HCT116 (cell line): ENCODE measurements around the gene PLB1. TPM values are rescaled to one million over a fixed set of nuclear protein-coding genes. Genes with fewer than 3 reads are reported as not detected.

ENCODE experiments used
- ATAC-seq: fragments of 200-7000 bp; cut with Tn5 transposase; 2 replicates; pipeline ENCODE4 v1.9.1; 2020; ENCODE audit warnings: mild to moderate bottlenecking, moderate library complexity
- BruUV-seq: library from RNA; stranded (reverse); fragments of 400-500 nt; replicated peaks from 2 replicates; lab custom pipeline; 2021; lab: Mats Ljungman, UMichigan
- CTCF ChIA-PET: fragments of 300-600 bp; sonication (Branson Sonifier 250); formaldehyde crosslinking; loops from one replicate; lab custom pipeline; 2021; ENCODE audit warnings: antibody characterized with exemption; lab: Charles Lee
- POLR2A ChIA-PET: fragments of 300-600, 350-600 bp; sonication (Branson Sonifier 250); formaldehyde crosslinking; loops from one replicate; lab custom pipeline; 2021; ENCODE audit warnings: antibody characterized with exemption; lab: Charles Lee
- RAD21 ChIA-PET, 2 experiments: fragments of 300-600 bp; sonication (Branson Sonifier 250); formaldehyde crosslinking; loops; one replicate each; lab custom pipeline; 2023; ENCODE audit warnings: low total read pairs in 2 of 2; ENCODE audit not compliant: uncharacterized antibody in 2 of 2, unreplicated experiment in 2 of 2, low non-redundant PET in 1 of 2; lab: Charles Lee
- DNase-seq: peaks from one replicate; pipeline ENCODE4 v3.0.0-alpha.2; 2010; ENCODE audit warnings: low read depth, low spot score
- H2AFZ ChIP-seq: fragments of 200-600 bp; shearing (Covaris generic), sonication (generic); 2 replicates; pipeline ENCODE4 v1.6.1; 2017; ENCODE audit warnings: low read depth, mixed run types, mixed read lengths, antibody characterized with exemption, low read length; ENCODE audit not compliant: poor library complexity, severe bottlenecking
- H3K27ac ChIP-seq: 2 replicates; pipeline ENCODE4 v1.5.1; 2012; ENCODE audit warnings: low read depth, low read length
- H3K27me3 ChIP-seq: fragments of 200-600 bp; sonication (generic); 2 replicates; pipeline ENCODE4 v1.6.1; 2016; ENCODE audit warnings: mixed run types, low read length, mixed read lengths; ENCODE audit not compliant: insufficient read depth
- H3K36me3 ChIP-seq, 2 experiments: fragments of 200-500 bp in 1 of 2; fragments of 200-600 bp in 1 of 2; sonication (Bioruptor generic) in 1 of 2; sonication (generic) in 1 of 2; 2 replicates each; pipeline versions ENCODE4 v1.5.1 to v1.6.1; 2014 to 2016; ENCODE audit warnings: low read length in 2 of 2, inconsistent platforms in 1 of 2, mixed read lengths in 1 of 2, mixed run types in 1 of 2; ENCODE audit not compliant: insufficient read depth in 2 of 2, control insufficient read depth in 1 of 2
- H3K4me1 ChIP-seq, 2 experiments: fragments of 200-600 bp in 1 of 2; sonication (generic) in 1 of 2; 2 replicates each; pipeline versions ENCODE4 v1.5.1 to v1.6.1; 2012 to 2017; ENCODE audit warnings: low read length in 2 of 2, inconsistent platforms in 1 of 2, mild to moderate bottlenecking in 1 of 2, mixed read lengths in 1 of 2, mixed run types in 1 of 2, moderate library complexity in 1 of 2; ENCODE audit not compliant: insufficient read depth in 2 of 2, control insufficient read depth in 1 of 2
- H3K4me2 ChIP-seq: fragments of 200-600 bp; sonication (generic); 2 replicates; pipeline ENCODE4 v1.6.1; 2017; ENCODE audit warnings: mixed run types, low read length, mixed read lengths
- H3K4me3 ChIP-seq, 2 experiments: fragments of 200-600 bp in 1 of 2; sonication (generic) in 1 of 2; replicated peaks in 1 of 2; 2 replicates each; pipeline ENCODE4 v1.5.1; 2011 to 2016; ENCODE audit warnings: low read length in 2 of 2, control low read depth in 1 of 2, low read depth in 1 of 2, mild to moderate bottlenecking in 1 of 2, mixed read lengths in 1 of 2, mixed run types in 1 of 2
- H3K79me2 ChIP-seq: fragments of 200-600 bp; sonication (generic); 2 replicates; pipeline ENCODE4 v1.6.1; 2017; ENCODE audit warnings: mild to moderate bottlenecking, mixed run types, low read length, moderate library complexity, mixed read lengths; ENCODE audit not compliant: insufficient read depth
- H3K9ac ChIP-seq: fragments of 200-600 bp; sonication (generic); 2 replicates; pipeline ENCODE4 v1.6.1; 2016; ENCODE audit warnings: low read length, mixed read lengths
- H3K9me2 ChIP-seq: fragments of 200-600 bp; sonication (generic), shearing (Covaris generic); 2 replicates; pipeline ENCODE4 v1.6.1; 2017; ENCODE audit warnings: mixed run types, mild to moderate bottlenecking, moderate library complexity; ENCODE audit not compliant: insufficient read depth
- H3K9me3 ChIP-seq, 2 experiments: fragments of 200-500 bp in 1 of 2; fragments of 200-600 bp in 1 of 2; sonication (Bioruptor generic) in 1 of 2; sonication (generic) in 1 of 2; 2 replicates each; pipeline ENCODE4 v1.6.1; 2014 to 2017; ENCODE audit warnings: low read length in 2 of 2, mixed read lengths in 2 of 2, inconsistent platforms in 1 of 2, low read depth in 1 of 2, mild to moderate bottlenecking in 1 of 2, mixed run types in 1 of 2, moderate library complexity in 1 of 2; ENCODE audit not compliant: control insufficient read depth in 1 of 2, insufficient read depth in 1 of 2
- H4K20me1 ChIP-seq: fragments of 200-600 bp; sonication (generic), shearing (Covaris generic); 2 replicates; pipeline ENCODE4 v1.6.1; 2017; ENCODE audit warnings: mixed run types, mild to moderate bottlenecking, moderate library complexity; ENCODE audit not compliant: insufficient read depth
- ATF3 ChIP-seq: IDR thresholded peaks from 2 replicates; pipeline ENCODE4 v1.6.1; 2012
- CEBPB ChIP-seq: IDR thresholded peaks from 2 replicates; pipeline ENCODE4 v1.6.1; 2012; ENCODE audit warnings: low read depth
- CTCF ChIP-seq, 3 experiments: fragments of 200-600 bp in 1 of 3; sonication (generic) in 1 of 3; IDR thresholded peaks in 2 of 3; conservative IDR thresholded peaks in 1 of 3; 2 replicates each; pipeline ENCODE4 v1.5.1; 2012 to 2017; ENCODE audit warnings: low read depth in 2 of 3, low read length in 2 of 3, antibody characterized with exemption in 1 of 3, borderline replicate concordance in 1 of 3, control low read depth in 1 of 3, mild to moderate bottlenecking in 1 of 3, mixed read lengths in 1 of 3, mixed run types in 1 of 3, moderate library complexity in 1 of 3; ENCODE audit not compliant: insufficient read depth in 1 of 3
- EZH2 ChIP-seq: fragments of 200-600 bp; sonication (generic); IDR thresholded peaks from 2 replicates; pipeline ENCODE4 v1.6.1; 2017; ENCODE audit warnings: antibody characterized with exemption, mixed run types
- EZH2phosphoT487 ChIP-seq: fragments of 200-600 bp; IDR thresholded peaks from 2 replicates; pipeline ENCODE4 v1.6.1; 2018; ENCODE audit warnings: antibody characterized with exemption, borderline replicate concordance
- JUND ChIP-seq: IDR thresholded peaks from 2 replicates; pipeline ENCODE4 v1.6.1; 2012
- RAD21 ChIP-seq: IDR thresholded peaks from 2 replicates; pipeline ENCODE4 v1.6.1; 2012; ENCODE audit warnings: low read depth, mild to moderate bottlenecking
- TCF7L2 ChIP-seq: IDR thresholded peaks from 2 replicates; pipeline ENCODE4 v1.7.0; 2011; ENCODE audit warnings: borderline replicate concordance, inconsistent platforms; ENCODE audit not compliant: insufficient read depth, insufficient read length; ENCODE audit errors: extremely low read depth
- ZBTB33 ChIP-seq: IDR thresholded peaks from 2 replicates; pipeline ENCODE4 v1.6.1; 2011; ENCODE audit warnings: mild to moderate bottlenecking, low read length, moderate library complexity; ENCODE audit not compliant: insufficient replicate concordance; ENCODE audit errors: extremely low read depth
- ZNF274 ChIP-seq: fragments of 200-500 bp; sonication (Bioruptor generic); IDR thresholded peaks from 2 replicates; pipeline ENCODE4 v1.6.1; 2014; ENCODE audit warnings: mild to moderate bottlenecking, low read depth, low read length, inconsistent platforms
- intact Hi-C: fragments of 100-400 bp; cut with micrococcal nuclease; formaldehyde crosslinking; loops from 2 replicates; pipeline ENCODE4 v1.10.0; 2022
- total RNA-seq: library from RNA; stranded (reverse); gene quantifications from one replicate; pipeline ENCODE4 v1.2.1, GENCODE V29; 2021; ENCODE audit not compliant: unreplicated experiment

The PLB1 gene
- total RNA-seq, 1 experiment from 2014 or later, result 0.49 TPM

- no peaks in the 10 kb centered on the region for H3K79me2 ChIP-seq
- TF ChIP-seq CEBPB (no peak), ATF3 (no peak), EZH2phosphoT487 (no peak), CTCF (IDR thresholded peaks at IDR 0.05 in 2 of 3, conservative IDR thresholded peaks at IDR 0.05 in 1 of 3; ENCODE audit: borderline replicate concordance in 1 of 3, insufficient read depth in 1 of 3, low read depth in 2 of 3, low read length in 2 of 3) (no peak), ZBTB33 (no peak), JUND (no peak), RAD21 (no peak), ZNF274 (no peak), EZH2 (no peak), TCF7L2 (no peak)
- no peak overlapping the region for H3K4me2 ChIP-seq
- H3K4me1 ChIP-seq, result no peaks in the 10 kb centered on the region
- no peaks in the 10 kb centered on the region for H3K9me2 ChIP-seq
- H3K36me3 ChIP-seq, result no peaks in the 10 kb centered on the region
- H2AFZ ChIP-seq, result no peak overlapping the region
- BruUV-seq, result no TSS peak
- intact Hi-C loops, result no loop called here
- no peak overlapping the region for H3K9ac ChIP-seq
- no peaks in the 10 kb centered on the region for H3K9me3 ChIP-seq
- ChIA-PET POLR2A (no interaction called here), CTCF (no interaction called here), RAD21 (no interaction called here)
- no peaks in the 10 kb centered on the region for H4K20me1 ChIP-seq
- ATAC-seq (no peak), DNase-seq (no peak)
- no peak overlapping the region for H3K27ac ChIP-seq
- no peaks in the 10 kb centered on the region for H3K27me3 ChIP-seq
- H3K4me3 ChIP-seq, result no peak overlapping the region
Measured at GRCh38 chr2:28546242-28546641, 50.4 kb downstream of the PLB1 start.
